ENCODE measurements around the gene ZNF141.

Gene ZNF141

GRCh38 chr4:336099-336892, 1.3 kb upstream of the ZNF141 start:
- H3K4me3 ChIP-seq (ENCODE audit: low read depth in 1 of 2, low read length in 2 of 2) = peak overlapping the region; percentile 67 to 91
- peak overlapping the region; percentile 84 for H3K27ac ChIP-seq (ENCODE audit: low read depth, low read length)
- no peaks in the 10 kb centered on the region for H3K9me3 ChIP-seq (ENCODE audit: low read length)
- H3K27me3 ChIP-seq (ENCODE audit: control insufficient read depth in 1 of 2, insufficient read depth in 2 of 2, low read length in 2 of 2) = no peaks in the 10 kb centered on the region
- H3K9ac ChIP-seq (ENCODE audit: low read length) = peak overlapping the region; percentile 90
- peaks cover 19% of the 10 kb centered on the region for H3K4me1 ChIP-seq (ENCODE audit: insufficient read depth, low read length)
- no peaks in the 10 kb centered on the region for H3K36me3 ChIP-seq (ENCODE audit: insufficient read depth, low read length)

- Histone ChIP-seq H3K4me1 (ENCODE audit: insufficient read depth, low read length) (peaks cover 19% of the 10 kb centered on the region), H3K9me3 (ENCODE audit: low read length) (no peaks in the 10 kb centered on the region), H3K36me3 (ENCODE audit: insufficient read depth, low read length) (no peaks in the 10 kb centered on the region), H3K9ac (ENCODE audit: low read length) (peak overlapping the region; percentile 90), H3K4me3 (ENCODE audit: low read depth in 1 of 2, low read length in 2 of 2) (peak overlapping the region; percentile 67 to 91), H3K27me3 (ENCODE audit: control insufficient read depth in 1 of 2, insufficient read depth in 2 of 2, low read length in 2 of 2) (no peaks in the 10 kb centered on the region), H3K27ac (ENCODE audit: low read depth, low read length) (peak overlapping the region; percentile 84)
Observed at GRCh38 chr4:336893-337142, 796 bp upstream of the ZNF141 start.

DNA sequence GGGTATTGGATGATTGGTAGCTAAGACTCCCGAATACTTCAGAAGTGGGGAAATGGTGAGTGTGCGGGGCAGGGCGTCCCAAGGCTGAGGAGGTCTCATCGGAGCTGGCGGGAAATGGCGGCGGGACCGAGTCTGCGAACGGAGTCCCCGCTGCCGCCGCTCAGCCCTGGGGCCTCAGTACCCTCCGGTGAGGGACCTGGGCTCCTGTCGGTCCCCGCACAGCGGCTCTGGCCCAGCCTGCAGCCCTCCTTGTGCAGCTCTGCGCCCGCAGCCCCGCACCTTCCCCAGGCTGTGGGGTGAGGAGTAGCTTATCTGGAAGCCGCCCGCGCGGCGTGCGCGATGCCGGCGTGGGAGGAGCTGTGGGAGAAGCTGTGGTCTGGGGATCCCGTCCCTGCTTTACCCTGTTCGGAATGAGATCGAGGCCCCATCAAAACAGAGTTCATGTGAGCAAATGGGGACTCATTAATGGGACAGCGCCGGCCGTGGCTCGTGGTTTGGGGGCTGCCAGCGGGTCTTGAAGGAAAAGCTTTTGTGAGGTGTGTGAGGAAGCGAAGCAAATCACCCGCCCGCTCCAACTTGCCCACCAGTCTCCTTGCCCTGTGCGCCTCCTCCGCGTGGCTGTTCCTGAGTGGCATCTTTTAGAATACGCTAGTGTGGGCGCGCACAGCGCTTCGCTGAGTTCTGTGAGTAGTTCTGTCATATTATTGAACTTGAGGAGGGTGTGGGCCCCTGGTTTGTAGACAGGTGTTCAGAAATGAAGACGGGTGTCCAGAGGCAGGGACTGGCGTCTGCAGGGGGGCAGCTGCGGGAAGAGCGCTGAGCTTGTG, 531 bp downstream of the ZNF141 start:
- H3K27me3 ChIP-seq (ENCODE audit: control insufficient read depth in 1 of 2, insufficient read depth in 2 of 2, low read length in 2 of 2) = no peaks in the 10 kb centered on the region
- H3K4me1 ChIP-seq (ENCODE audit: insufficient read depth, low read length) = peaks cover 19% of the 10 kb centered on the region
- peak overlapping the region; percentile 90 for H3K27ac ChIP-seq (ENCODE audit: low read depth, low read length)
- no peaks in the 10 kb centered on the region for H3K9me3 ChIP-seq (ENCODE audit: low read length)
- no peaks in the 10 kb centered on the region for H3K36me3 ChIP-seq (ENCODE audit: insufficient read depth, low read length)
- H3K4me3 ChIP-seq (ENCODE audit: low read depth in 1 of 2, low read length in 2 of 2) = peak overlapping the region; percentile 55 to 91
- H3K9ac ChIP-seq (ENCODE audit: low read length) = peak overlapping the region; percentile 82

DNA sequence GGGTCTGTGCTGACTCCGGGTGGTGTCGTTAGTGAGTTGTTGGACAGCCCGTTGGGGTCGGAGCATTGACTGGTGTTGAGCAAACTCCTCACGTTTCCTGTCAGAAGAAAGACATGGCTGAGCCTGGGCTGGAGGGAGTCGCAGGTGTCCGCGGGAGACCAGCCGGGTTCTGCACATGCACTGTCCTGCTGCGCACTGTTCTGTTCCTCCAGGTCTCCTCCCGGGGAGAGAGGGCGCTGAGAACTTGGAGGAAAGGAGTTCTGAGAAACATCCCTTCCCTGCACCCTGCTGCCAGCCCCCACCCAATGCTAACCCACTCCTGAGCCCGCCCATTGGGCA, 1.1 kb downstream of the ZNF141 start:
- peaks cover 1% of the 10 kb centered on the region for H3K36me3 ChIP-seq (ENCODE audit: insufficient read depth, low read length)
- no peaks in the 10 kb centered on the region for H3K9me3 ChIP-seq (ENCODE audit: low read length)
- H3K4me3 ChIP-seq (ENCODE audit: low read depth in 1 of 2, low read length in 2 of 2) = peak overlapping the region; percentile 55 to 91
- peak overlapping the region; percentile 82 for H3K9ac ChIP-seq (ENCODE audit: low read length)
- H3K4me1 ChIP-seq (ENCODE audit: insufficient read depth, low read length) = peaks cover 19% of the 10 kb centered on the region
- H3K27me3 ChIP-seq (ENCODE audit: control insufficient read depth in 1 of 2, insufficient read depth in 2 of 2, low read length in 2 of 2) = no peaks in the 10 kb centered on the region
- no peak overlapping the region for H3K27ac ChIP-seq (ENCODE audit: low read depth, low read length)

DNA sequence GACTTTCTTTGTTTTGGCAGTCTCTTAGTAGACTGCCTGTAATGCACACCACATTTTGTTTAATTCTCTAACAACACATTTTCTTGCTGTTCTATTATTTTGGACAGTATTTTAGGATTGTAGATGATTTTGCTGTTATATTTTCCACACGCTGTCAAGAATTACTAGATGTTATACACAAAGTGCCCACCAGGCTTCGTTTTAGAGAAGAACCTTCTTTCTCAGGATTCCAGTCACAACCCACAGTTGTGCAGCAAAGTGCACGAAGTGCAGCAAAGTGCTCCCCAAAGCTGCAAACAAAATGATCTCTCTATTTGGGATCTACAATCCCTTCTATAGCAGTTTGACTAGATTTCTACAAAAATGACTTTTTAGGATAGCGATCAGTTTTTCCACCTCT, 2.4 kb downstream of the ZNF141 start:
- no peak overlapping the region for H3K9ac ChIP-seq (ENCODE audit: low read length)
- no peak overlapping the region for H3K4me3 ChIP-seq (ENCODE audit: low read depth in 1 of 2, low read length in 2 of 2)
- no peak overlapping the region for H3K27ac ChIP-seq (ENCODE audit: low read depth, low read length)

DNA sequence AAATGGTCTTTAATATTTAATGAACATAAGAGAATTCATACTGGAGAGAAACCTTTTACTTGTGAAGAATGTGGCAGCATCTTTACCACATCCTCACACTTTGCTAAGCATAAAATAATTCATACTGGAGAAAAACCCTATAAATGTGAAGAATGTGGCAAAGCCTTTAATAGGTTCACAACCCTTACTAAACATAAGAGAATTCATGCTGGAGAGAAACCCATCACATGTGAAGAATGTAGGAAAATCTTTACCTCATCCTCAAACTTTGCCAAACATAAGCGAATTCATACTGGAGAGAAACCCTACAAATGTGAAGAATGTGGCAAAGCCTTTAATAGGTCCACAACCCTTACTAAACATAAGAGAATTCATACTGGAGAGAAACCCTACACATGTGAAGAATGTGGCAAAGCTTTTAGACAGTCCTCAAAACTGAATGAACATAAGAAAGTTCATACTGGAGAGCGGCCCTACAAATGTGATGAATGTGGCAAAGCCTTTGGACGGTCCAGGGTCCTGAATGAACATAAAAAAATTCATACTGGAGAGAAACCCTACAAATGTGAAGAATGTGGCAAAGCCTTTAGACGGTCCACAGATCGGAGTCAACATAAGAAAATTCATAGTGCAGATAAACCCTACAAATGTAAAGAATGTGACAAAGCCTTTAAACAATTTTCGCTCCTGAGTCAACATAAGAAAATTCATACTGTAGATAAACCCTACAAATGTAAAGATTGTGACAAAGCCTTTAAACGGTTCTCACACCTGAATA, 35.6 kb downstream of the ZNF141 start:
- H3K4me1 ChIP-seq (ENCODE audit: insufficient read depth, low read length) = no peaks in the 10 kb centered on the region
- no peaks in the 10 kb centered on the region for H3K27me3 ChIP-seq (ENCODE audit: control insufficient read depth in 1 of 2, insufficient read depth in 2 of 2, low read length in 2 of 2)
- H3K9ac ChIP-seq (ENCODE audit: low read length) = no peak overlapping the region
- peak overlapping the region in 1 of 2 donors; percentile 38 for H3K4me3 ChIP-seq (ENCODE audit: low read depth in 1 of 2, low read length in 2 of 2)
- no peak overlapping the region for H3K27ac ChIP-seq (ENCODE audit: low read depth, low read length)
- H3K9me3 ChIP-seq (ENCODE audit: low read length) = peaks cover 60% of the 10 kb centered on the region
- H3K36me3 ChIP-seq (ENCODE audit: insufficient read depth, low read length) = peaks cover 24% of the 10 kb centered on the region

More for the DNA sequence above, 2.4 kb downstream of the ZNF141 start:
- Histone ChIP-seq H3K36me3 (ENCODE audit: insufficient read depth, low read length) (peaks cover 7% of the 10 kb centered on the region), H3K9me3 (ENCODE audit: low read length) (no peaks in the 10 kb centered on the region), H3K4me1 (ENCODE audit: insufficient read depth, low read length) (peaks cover 19% of the 10 kb centered on the region), H3K27me3 (ENCODE audit: control insufficient read depth in 1 of 2, insufficient read depth in 2 of 2, low read length in 2 of 2) (no peaks in the 10 kb centered on the region)

DNA sequence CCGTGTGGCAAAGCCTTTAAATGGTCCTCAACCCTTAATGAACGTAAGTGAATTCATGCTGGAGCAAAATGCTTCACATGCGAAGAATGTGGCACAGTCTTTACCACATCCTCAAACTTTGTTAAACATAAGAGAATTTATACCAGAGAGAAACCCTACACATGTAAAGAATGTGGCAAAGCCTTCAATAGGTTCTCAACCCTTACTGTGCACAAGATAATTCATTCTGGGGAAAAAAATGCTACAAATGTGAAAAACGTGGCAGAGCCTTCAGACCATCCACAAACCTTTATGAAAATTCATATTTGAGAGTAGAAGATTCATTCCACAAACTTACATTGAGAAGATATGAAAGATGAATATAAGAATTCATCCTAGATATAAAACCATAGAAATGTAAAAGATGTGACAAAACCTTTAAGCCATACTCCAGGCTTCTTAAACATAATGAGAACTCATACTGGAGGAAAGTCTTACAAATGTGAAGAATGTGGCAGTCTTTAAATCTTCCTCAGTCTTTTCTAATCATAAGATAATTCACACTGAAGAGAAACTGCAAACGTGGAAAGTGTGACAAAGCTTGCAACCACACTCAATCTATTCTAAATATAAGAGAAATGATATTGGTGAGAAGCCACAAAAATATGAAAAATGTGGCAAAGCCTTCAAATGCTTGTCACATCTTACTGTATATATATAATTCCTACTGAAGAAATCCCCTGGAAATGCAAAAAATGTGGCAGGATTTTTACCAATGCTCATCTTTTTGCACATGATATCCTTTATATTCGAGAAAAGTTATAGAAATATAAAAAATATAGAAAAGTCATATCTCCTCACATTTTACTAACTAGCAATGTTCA, 36.9 kb downstream of the ZNF141 start:
- no peak overlapping the region for H3K9ac ChIP-seq (ENCODE audit: low read length)
- H3K27ac ChIP-seq (ENCODE audit: low read depth, low read length) = no peak overlapping the region
- H3K9me3 ChIP-seq (ENCODE audit: low read length) = peaks cover 51% of the 10 kb centered on the region
- H3K27me3 ChIP-seq (ENCODE audit: control insufficient read depth in 1 of 2, insufficient read depth in 2 of 2, low read length in 2 of 2) = no peaks in the 10 kb centered on the region
- H3K4me1 ChIP-seq (ENCODE audit: insufficient read depth, low read length) = no peaks in the 10 kb centered on the region
- peak overlapping the region in 1 of 2 donors; percentile 38 for H3K4me3 ChIP-seq (ENCODE audit: low read depth in 1 of 2, low read length in 2 of 2)
- peaks cover 24% of the 10 kb centered on the region for H3K36me3 ChIP-seq (ENCODE audit: insufficient read depth, low read length)

DNA sequence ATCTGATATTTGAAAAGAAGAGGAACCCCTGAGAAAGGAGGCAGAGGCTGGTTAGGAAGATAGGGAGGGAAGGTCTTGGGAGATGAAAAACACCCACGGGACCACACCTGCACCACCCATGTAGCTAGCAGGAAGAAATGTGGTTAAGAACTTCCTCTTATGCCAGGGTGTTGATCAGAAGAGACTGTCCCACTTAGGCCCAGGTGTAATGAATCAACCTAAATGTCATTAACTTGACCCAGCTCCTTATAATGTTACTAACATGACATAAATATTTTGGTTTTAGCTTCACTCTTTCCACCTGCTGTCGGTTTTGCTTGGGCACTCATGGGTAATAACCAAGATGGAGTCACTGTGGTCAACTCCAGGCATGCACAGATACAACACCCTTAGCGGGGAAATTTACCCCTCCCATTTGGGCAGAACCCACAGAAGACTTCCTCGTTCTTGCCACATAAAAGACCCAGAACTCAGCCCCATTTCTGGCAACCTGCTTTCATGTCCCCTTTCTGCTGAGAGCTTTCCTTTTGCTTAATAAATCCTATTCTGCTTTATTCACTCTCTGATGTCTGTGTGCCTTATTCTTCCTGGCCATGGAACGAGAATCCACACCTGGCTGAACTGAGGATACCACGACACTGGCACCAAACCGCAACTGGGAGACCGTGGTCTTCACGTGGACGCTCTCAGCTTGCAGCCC, 46.8 kb downstream of the ZNF141 start:
- peaks cover 0 to 5% of the 10 kb centered on the region in 2 donors for H3K27me3 ChIP-seq (ENCODE audit: control insufficient read depth in 1 of 2, insufficient read depth in 2 of 2, low read length in 2 of 2)
- H3K9me3 ChIP-seq (ENCODE audit: low read length) = peaks cover 47% of the 10 kb centered on the region
- H3K4me1 ChIP-seq (ENCODE audit: insufficient read depth, low read length) = no peaks in the 10 kb centered on the region
- no peak overlapping the region for H3K9ac ChIP-seq (ENCODE audit: low read length)
- no peak overlapping the region for H3K27ac ChIP-seq (ENCODE audit: low read depth, low read length)
- no peaks in the 10 kb centered on the region for H3K36me3 ChIP-seq (ENCODE audit: insufficient read depth, low read length)
- peak overlapping the region; percentile 16 to 39 for H3K4me3 ChIP-seq (ENCODE audit: low read depth in 1 of 2, low read length in 2 of 2)

DNA sequence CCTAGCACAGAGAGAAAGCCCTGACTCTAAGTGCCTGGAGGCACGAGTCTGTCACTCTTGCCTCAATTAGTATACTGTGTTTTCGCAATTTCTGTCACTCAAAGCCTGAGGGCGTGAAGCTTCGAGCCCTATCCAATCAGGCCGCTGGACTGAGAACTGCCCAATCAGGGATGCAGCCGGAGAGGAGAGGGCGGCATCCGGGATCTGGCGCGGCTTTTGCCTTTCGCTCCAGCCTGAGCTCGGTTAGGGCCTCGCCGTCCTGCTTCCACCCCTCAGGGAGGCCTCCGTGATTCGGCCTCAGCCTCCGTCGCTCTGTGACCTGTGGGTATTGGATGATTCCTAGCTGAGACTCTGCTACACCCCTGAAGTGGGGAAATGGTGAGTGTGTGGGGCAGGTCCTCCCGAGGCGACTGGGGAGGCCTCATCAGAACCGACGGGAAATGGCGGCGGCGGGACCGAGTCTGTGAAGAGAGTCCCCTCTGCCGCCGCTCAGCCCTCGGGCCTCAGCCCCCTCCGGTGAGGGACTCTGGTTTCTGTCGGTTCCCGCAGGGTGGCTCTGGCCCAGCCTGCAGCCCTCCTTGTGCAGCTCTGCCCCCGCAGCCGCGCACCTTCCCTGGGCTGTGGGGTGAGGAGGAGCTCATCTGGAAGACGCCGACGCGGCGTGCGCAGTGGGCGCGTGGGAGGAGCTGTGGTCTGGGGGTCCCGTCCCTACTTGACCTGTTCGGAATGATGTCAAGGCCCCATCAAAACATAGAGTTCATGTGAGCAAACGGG, 48.5 kb downstream of the ZNF141 start:
- peak overlapping the region in 1 of 2 donors; percentile 9 for H3K4me3 ChIP-seq (ENCODE audit: low read depth in 1 of 2, low read length in 2 of 2)

DNA sequence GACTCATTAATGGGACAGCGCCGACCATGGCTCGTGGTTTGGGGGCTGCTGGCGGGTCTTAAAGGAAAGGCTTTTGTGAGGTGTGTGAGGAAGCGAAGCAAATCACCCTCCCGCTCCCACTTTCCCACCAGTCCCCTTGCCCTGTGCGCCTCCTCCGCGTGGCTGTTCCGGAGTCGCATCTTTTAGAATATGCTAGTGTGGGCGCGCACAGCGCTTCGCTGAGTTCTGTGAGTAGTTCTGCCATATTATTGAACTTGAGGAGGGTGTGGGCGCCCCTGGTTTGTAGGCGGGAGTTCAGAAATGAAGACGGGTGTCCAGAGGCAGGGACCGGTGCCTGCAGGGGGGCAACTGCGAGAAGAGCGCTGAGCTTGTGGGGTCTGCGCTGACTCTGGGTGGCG, 49.1 kb downstream of the ZNF141 start:
- Histone ChIP-seq H3K36me3 (ENCODE audit: insufficient read depth, low read length) (no peaks in the 10 kb centered on the region), H3K9me3 (ENCODE audit: low read length) (peaks cover 48% of the 10 kb centered on the region), H3K9ac (ENCODE audit: low read length) (no peak overlapping the region), H3K27ac (ENCODE audit: low read depth, low read length) (no peak overlapping the region), H3K27me3 (ENCODE audit: control insufficient read depth in 1 of 2, insufficient read depth in 2 of 2, low read length in 2 of 2) (peaks cover 0 to 5% of the 10 kb centered on the region in 2 donors), H3K4me1 (ENCODE audit: insufficient read depth, low read length) (no peaks in the 10 kb centered on the region), H3K4me3 (ENCODE audit: low read depth in 1 of 2, low read length in 2 of 2) (no peak overlapping the region)

More for the DNA sequence above, 48.5 kb downstream of the ZNF141 start:
- Histone ChIP-seq H3K4me1 (ENCODE audit: insufficient read depth, low read length) (no peaks in the 10 kb centered on the region), H3K27ac (ENCODE audit: low read depth, low read length) (no peak overlapping the region), H3K9ac (ENCODE audit: low read length) (no peak overlapping the region), H3K9me3 (ENCODE audit: low read length) (peaks cover 48% of the 10 kb centered on the region), H3K36me3 (ENCODE audit: insufficient read depth, low read length) (no peaks in the 10 kb centered on the region), H3K27me3 (ENCODE audit: control insufficient read depth in 1 of 2, insufficient read depth in 2 of 2, low read length in 2 of 2) (peaks cover 0 to 5% of the 10 kb centered on the region in 2 donors)
